Amygdala (tissue), 56 donors: ENCODE measurements around the gene SULF2.

ENCODE experiments used
- DNase-seq, 56 donors: peaks; one replicate each; lab custom pipeline; 2025; lab: John Stamatoyannopoulos, UW

Gene SULF2

GRCh38 chr20:47622118-47622665 lies 163.1 kb downstream of the SULF2 start:
- no peak for DNase-seq

- peak in 1 of 56 donors; percentile 47 for DNase-seq
Observed at GRCh38 chr20:47620808-47621805, 164.2 kb downstream of the SULF2 start.

- no peak for DNase-seq
Observed at GRCh38 chr20:47618479-47618878, 166.8 kb downstream of the SULF2 start.

- DNase-seq, result no peak
Observed at GRCh38 chr20:47614703-47615309, 170.5 kb downstream of the SULF2 start.

GRCh38 chr20:47612670-47613069 lies 172.6 kb downstream of the SULF2 start:
- no peak for DNase-seq

GRCh38 chr20:47611785-47612184 lies 173.5 kb downstream of the SULF2 start:
- no peak for DNase-seq

GRCh38 chr20:47610945-47611250 lies 174.4 kb downstream of the SULF2 start:
- no peak for DNase-seq

GRCh38 chr20:47610247-47610944 lies 174.9 kb downstream of the SULF2 start:
- DNase-seq, result peak in 1 of 56 donors; percentile 12

- DNase-seq, result no peak
Observed at GRCh38 chr20:47609001-47609400, 176.3 kb downstream of the SULF2 start.
